Upper lobe of left lung (tissue), 4 donors: ENCODE measurements around the gene NBEA.

ENCODE experiments used
- CTCF ChIP-seq, 6 experiments: fragments of 450-650 bp in 4 of 6; fragments of 200-600 bp in 2 of 6; sonication (generic) in 2 of 6; IDR thresholded peaks; one replicate each; pipeline ENCODE4 v1.5.1; 2016 to 2019; ENCODE audit warnings: antibody characterized with exemption in 6 of 6
- EP300 ChIP-seq, 4 donors: sonication (generic); formaldehyde crosslinking; IDR thresholded peaks; one replicate each; pipeline ENCODE4 v1.5.1; 2017; ENCODE audit warnings: antibody characterized with exemption in 4 of 4, control low read depth in 2 of 4
- POLR2A ChIP-seq, 4 donors: fragments of 450-650 bp; IDR thresholded peaks; one replicate each; pipeline ENCODE4 v1.5.1; 2016 to 2017; ENCODE audit warnings: antibody characterized with exemption in 4 of 4, mild to moderate bottlenecking in 2 of 4
- POLR2AphosphoS5 ChIP-seq, 2 donors: sonication (generic); formaldehyde crosslinking; IDR thresholded peaks; one replicate each; pipeline ENCODE4 v1.5.1; 2017; ENCODE audit warnings: antibody characterized with exemption in 2 of 2

DNA sequence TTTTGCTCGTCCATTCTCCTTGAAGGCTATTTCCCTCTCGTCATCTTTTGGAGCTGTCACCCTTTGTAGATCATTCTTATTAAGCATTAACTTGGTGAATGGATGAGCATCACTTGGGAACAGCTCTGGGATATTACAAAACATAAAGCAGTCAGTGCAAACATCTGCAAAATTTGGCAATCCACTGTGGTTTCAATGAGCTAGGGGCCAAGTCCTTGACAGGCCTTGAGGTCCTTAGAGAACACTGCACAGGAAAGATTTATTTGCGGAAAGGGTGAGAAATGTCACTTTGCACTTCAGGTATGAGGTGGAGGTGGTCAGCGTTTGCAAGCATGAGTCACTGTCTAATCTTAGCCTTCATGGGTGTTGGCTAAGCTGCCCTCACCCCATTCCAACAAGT lies 774.1 kb downstream of the NBEA start:
- no peak for TF ChIP-seq CTCF (IDR thresholded peaks at IDR 0.05)
- peak in 1 of 4 donors; percentile 39 for TF ChIP-seq EP300 (IDR thresholded peaks at IDR 0.05)
- no peak for TF ChIP-seq POLR2A (IDR thresholded peaks at IDR 0.05)
- no peak for TF ChIP-seq POLR2AphosphoS5 (IDR thresholded peaks at IDR 0.05)
